GM21737 (cell line): Measurements from ENCODE around the gene ABCC3.
"Not testable (repeated sequence)": the region's sequence is repeated elsewhere in the genome, so short reads cannot be mapped to it uniquely, and the experiment has no call there.

ENCODE experiments used
- ATAC-seq: cut with Tn5 transposase; IDR thresholded peaks from one replicate; pipeline ENCODE4 v1.9.1; 2021; ENCODE audit warnings: mild to moderate bottlenecking, moderate library complexity; ENCODE audit not compliant: unreplicated experiment

ABCC3 gene

GRCh38 chr17:50663812-50664374, 29.2 kb downstream of the ABCC3 start:
- no peak for ATAC-seq

GRCh38 chr17:50664788-50665458, 30.2 kb downstream of the ABCC3 start:
- ATAC-seq: no peak

- no peak for ATAC-seq
Measured at GRCh38 chr17:50665838-50666237, 31.2 kb downstream of the ABCC3 start.

GRCh38 chr17:50666316-50666715, 31.6 kb downstream of the ABCC3 start:
- ATAC-seq: no peak

GRCh38 chr17:50667259-50668024, 32.8 kb downstream of the ABCC3 start:
- no peak for ATAC-seq

- no peak for ATAC-seq
Measured at GRCh38 chr17:50668025-50668837, 33.5 kb downstream of the ABCC3 start.

GRCh38 chr17:50668838-50669581, 34.3 kb downstream of the ABCC3 start:
- ATAC-seq: no peak

GRCh38 chr17:50672071-50672470, 37.4 kb downstream of the ABCC3 start:
- no peak for ATAC-seq

- ATAC-seq: no peak
Measured at GRCh38 chr17:50672831-50673551, 38.3 kb downstream of the ABCC3 start.

- ATAC-seq: no peak
Measured at GRCh38 chr17:50675190-50675589, 40.5 kb downstream of the ABCC3 start.

- ATAC-seq: no peak
Measured at GRCh38 chr17:50675627-50676026, 40.9 kb downstream of the ABCC3 start.

GRCh38 chr17:50676065-50676975, 41.6 kb downstream of the ABCC3 start:
- ATAC-seq: no peak

GRCh38 chr17:50677851-50678375, 43.2 kb downstream of the ABCC3 start:
- no peak for ATAC-seq

- ATAC-seq: no peak
Measured at GRCh38 chr17:50679008-50679544, 44.4 kb downstream of the ABCC3 start.

GRCh38 chr17:50680126-50680525, 45.4 kb downstream of the ABCC3 start:
- no peak for ATAC-seq

- not testable (repeated sequence) for ATAC-seq
Measured at GRCh38 chr17:50680543-50681262, 46.0 kb downstream of the ABCC3 start.

GRCh38 chr17:50681263-50682200, 46.9 kb downstream of the ABCC3 start:
- ATAC-seq: no peak
